Measurements from ENCODE around the gene AUTS2. TPM values are rescaled to one million over a fixed set of nuclear protein-coding genes. Genes with fewer than 3 reads are reported as not detected.
"Not testable (repeated sequence)": the region's sequence is repeated elsewhere in the genome, so short reads cannot be mapped to it uniquely, and the experiment has no call there.

AUTS2 gene
- total RNA-seq, 1 experiment from 2014 or later: 7.4 TPM

- no peak for DNase-seq (ENCODE audit: extremely low read depth, low read depth)
Measured at GRCh38 chr7:70259502-70259901, 661.2 kb downstream of the AUTS2 start.

- DNase-seq (ENCODE audit: extremely low read depth, low read depth): no peak
Measured at GRCh38 chr7:70263471-70264255, 665.4 kb downstream of the AUTS2 start.

GRCh38 chr7:70266186-70266585 is 667.9 kb downstream of the AUTS2 start:
- no peak for DNase-seq (ENCODE audit: extremely low read depth, low read depth)

DNA sequence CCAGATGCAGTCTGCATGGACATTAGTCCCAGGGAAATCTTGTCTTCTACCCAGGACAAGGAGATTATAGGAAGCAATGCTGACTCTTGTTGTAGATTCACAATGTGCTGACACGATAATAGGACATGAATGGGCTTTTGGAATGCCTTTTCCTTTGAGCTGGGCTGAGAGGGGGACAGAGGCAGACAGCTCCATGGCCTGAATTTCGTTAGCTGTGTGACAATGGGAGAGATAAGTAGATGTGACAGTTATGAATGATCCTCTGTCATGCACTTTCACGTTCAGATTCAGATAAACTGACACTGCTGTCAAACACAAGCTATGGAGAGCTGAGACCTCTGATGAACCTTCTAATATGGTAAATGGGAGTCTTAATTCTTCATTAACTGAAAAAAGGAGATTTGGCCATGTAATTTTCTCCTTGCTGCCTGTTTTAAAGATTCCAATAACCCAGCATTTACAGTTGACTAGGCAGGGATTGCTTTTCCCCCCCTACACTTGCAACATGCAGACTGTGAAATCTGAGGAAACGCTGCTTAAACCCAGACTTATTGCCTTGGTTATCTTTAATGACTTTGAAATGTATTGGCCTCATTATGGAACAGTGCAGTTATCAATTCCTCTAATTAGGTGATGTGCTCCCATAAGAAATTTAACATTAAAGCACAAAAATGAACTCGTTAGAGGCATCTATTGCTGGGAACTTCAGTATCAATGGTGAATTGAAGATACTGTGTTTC is 669.3 kb downstream of the AUTS2 start:
- no peak for DNase-seq (ENCODE audit: extremely low read depth, low read depth)

- no peak for DNase-seq (ENCODE audit: extremely low read depth, low read depth)
Measured at GRCh38 chr7:70268179-70268578, 669.9 kb downstream of the AUTS2 start.

DNA sequence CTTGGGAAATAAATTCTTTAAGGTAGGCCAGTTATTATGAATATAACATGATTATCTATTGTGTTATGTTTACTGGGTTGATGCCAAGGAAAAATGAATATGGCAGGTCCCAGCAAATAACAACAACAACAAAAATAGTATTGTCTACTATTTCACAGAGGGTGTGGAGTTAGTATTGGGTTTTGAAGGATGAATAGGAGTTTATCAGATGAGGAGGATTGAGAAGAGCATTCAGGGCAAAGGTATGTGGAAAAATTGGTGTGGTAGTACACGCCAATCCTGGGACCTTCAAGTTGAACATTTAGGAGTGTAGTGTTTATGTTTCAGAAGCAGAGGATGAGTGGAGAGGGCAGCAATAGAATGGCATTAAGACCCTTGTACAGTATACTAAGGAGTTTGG is 671.9 kb downstream of the AUTS2 start:
- DNase-seq (ENCODE audit: extremely low read depth, low read depth): no peak

GRCh38 chr7:70271617-70272081 is 673.4 kb downstream of the AUTS2 start:
- DNase-seq (ENCODE audit: extremely low read depth, low read depth): no peak

DNA sequence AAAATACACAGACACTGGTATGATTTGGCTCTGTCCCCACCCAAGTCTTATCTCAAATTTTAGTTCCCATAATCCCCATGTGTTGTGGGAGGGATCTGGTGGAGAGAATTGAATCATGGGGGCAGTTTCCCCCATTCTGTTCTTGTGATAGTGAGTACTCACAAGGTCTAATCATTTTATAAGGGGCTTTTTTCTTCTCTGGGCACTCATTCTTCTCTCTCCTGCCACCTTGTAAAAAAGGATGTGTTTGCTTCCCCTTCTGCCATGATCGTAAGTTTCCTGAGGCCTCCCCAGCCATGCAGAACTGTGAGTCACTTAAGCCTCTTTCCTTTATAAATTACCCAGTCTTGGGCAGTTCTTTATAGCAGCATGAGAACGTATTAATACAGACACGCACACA is 677.3 kb downstream of the AUTS2 start:
- DNase-seq (ENCODE audit: extremely low read depth, low read depth): not testable (repeated sequence)

- DNase-seq (ENCODE audit: extremely low read depth, low read depth): no peak
Measured at GRCh38 chr7:70285187-70285586, 686.9 kb downstream of the AUTS2 start.

DNA sequence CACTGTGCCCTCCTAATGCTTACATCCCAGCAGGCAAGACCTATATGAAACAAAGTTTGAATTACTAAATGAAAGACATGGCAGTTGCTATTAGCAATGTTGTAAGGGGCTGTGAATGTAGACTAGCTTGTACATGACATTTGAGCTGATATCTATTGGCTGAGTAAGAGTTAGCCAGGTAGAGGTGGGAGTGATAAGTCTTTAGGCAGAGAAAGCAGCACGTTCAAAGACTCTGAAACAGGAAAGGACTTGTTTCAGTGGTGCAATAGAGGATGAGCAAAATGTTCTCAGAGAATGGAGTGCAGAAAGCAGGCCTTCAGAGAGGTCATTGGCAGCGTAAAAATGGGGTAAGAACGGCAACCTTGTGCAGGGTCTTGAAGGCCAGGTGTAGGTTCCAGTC is 687.6 kb downstream of the AUTS2 start:
- no peak for DNase-seq (ENCODE audit: extremely low read depth, low read depth)

- DNase-seq (ENCODE audit: extremely low read depth, low read depth): no peak
Measured at GRCh38 chr7:70288781-70289456, 690.6 kb downstream of the AUTS2 start.

DNA sequence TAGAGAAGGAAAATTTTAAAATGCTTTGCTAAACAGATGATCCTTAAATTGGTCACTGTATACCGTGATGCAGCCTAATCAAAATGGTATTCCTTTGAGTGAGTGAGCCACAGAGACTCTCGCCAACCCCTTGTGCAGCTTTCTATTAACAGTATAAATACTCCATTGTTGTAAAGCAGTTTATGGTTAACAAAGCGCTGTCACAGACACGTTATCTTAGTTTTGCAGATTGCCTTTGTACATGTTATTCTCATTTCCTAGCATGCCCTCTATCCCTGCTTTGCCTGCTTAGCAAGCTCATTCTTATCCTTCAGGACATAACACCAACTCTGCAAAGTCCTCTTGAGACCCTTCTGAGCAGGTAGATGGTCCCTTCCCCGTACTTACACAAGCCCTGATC is 694.4 kb downstream of the AUTS2 start:
- no peak for DNase-seq (ENCODE audit: extremely low read depth, low read depth)

DNA sequence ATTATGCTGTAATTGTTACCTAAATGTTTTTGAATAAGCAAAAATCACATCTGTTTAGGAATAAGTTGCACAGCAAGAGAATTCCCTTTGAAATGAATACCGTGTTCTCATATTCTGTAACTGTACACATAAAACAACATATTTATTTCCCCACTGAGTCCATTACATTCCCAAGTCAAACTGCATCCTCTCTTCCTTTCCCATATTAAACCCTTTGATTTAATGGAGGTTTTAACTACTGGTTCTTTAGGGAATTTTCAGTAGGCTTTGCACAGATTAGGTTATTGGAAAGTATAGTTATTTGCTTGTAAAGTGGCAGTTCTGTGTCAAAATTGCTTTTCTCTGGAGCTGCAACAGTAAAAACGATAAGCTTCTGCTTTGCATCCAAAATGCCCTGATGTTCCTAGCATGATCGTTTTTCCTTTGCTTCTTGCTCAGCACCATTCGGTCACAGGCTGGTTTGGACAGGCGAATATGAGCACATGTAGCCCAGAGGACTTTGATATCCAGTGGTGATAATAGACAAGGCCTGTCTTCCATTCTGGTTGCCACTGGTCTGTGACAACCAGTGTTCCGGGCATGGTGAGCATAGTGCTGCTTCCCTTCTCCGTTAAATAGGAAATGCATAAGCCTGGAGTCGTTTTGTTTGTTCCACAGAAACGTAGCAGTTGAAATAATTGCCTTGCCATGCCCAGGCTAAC is 696.1 kb downstream of the AUTS2 start:
- DNase-seq (ENCODE audit: extremely low read depth, low read depth): no peak

GRCh38 chr7:70298780-70299471 is 700.7 kb downstream of the AUTS2 start:
- DNase-seq (ENCODE audit: extremely low read depth, low read depth): no peak

GRCh38 chr7:70299472-70299807 is 701.2 kb downstream of the AUTS2 start:
- no peak for DNase-seq (ENCODE audit: extremely low read depth, low read depth)

GRCh38 chr7:70301673-70302185 is 703.5 kb downstream of the AUTS2 start:
- no peak for DNase-seq (ENCODE audit: extremely low read depth, low read depth)

- no peak for DNase-seq (ENCODE audit: extremely low read depth, low read depth)
Measured at GRCh38 chr7:70303309-70303708, 705.0 kb downstream of the AUTS2 start.

DNA sequence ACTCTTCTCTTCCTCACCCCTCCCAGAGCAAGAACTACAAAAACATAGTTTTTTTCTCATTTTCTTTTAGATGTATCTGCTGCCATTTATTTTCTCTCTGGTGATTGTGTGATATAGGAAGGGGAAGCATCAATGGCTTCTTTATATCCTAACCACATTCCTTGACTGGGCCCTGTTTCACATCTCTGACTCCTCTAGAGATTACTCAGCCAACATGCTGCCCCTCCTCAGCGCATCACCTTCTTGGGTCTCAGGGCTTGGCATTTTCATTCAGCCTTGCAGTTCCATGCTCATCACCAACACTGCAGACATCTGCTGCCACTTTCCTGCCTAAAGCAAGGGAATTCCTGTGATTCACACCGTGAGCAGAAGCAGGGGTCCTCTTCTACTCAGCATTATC is 705.5 kb downstream of the AUTS2 start:
- no peak for DNase-seq (ENCODE audit: extremely low read depth, low read depth)

- no peak for DNase-seq (ENCODE audit: extremely low read depth, low read depth)
Measured at GRCh38 chr7:70306173-70306572, 707.9 kb downstream of the AUTS2 start.

- DNase-seq (ENCODE audit: extremely low read depth, low read depth): no peak
Measured at GRCh38 chr7:70307544-70308106, 709.4 kb downstream of the AUTS2 start.

Measured in NCI-H460 (cell line).